GM18507 (cell line): Measurements from ENCODE around the gene ATAD3B.
"Not testable (repeated sequence)": the region's sequence is repeated elsewhere in the genome, so short reads cannot be mapped to it uniquely, and the experiment has no call there.

Experiments
- DNase-seq: peaks from one replicate; pipeline ENCODE4 v3.0.0; 2011; ENCODE audit warnings: low read depth; ENCODE audit not compliant: insufficient read length; ENCODE audit errors: extremely low spot score
- FAIRE-seq: peaks from 2 replicates; lab custom pipeline; 2011; peaks lifted over from hg19 to GRCh38; lab: Jason Lieb, UNC

Gene ATAD3B

DNA sequence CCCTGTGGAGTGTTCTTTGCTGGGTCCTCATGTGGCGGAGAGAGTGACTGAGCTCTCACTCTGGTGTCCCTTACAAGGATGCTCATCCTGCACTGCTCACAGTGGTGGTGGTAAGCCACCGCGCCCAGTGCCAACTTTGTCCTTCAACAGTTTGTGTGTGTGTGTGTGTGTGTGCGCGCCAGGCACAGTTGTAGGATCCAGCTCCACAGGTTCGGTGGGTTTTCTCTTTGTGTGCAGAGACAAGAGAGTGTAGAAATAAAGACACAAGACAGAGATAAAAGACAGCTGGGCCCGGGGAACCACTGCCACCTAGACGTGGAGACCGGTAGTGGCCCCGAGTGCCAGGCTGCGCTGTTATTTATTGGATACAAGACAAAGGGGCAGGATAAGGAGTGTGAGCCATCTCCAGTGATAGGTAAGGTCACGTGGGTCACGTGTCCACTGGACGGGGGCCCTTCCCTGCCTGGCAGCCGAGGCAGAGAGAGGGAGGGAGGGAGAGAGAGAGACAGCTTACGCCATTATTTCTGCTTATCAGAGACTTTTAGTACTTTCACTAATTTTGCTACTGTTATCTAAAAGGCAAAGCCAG is 33.3 kb downstream of the ATAD3B start:
- FAIRE-seq, DNase-seq: not testable (repeated sequence)

DNA sequence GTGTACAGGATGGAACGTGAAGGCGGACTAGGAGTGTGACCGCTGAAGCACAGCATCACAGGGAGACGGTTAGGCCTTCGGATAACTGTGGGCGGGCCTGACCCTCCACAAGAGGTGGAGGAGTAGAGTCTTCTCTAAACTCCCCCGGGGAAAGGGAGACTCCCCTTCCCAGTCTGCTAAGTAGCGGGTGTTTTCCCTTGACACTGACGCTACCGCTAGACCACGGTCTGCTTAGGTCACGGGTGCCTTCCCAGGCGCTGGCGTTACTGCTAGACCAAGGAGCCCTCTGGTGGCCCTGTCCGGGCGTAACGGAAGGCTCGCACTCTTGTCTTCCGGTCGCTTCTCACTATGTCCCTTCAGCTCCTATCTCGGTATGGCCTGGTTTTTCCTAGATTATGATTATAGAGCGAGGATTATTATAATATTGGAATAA is 33.8 kb downstream of the ATAD3B start:
- FAIRE-seq, result peak; percentile 98
- DNase-seq, result not testable (repeated sequence)

DNA sequence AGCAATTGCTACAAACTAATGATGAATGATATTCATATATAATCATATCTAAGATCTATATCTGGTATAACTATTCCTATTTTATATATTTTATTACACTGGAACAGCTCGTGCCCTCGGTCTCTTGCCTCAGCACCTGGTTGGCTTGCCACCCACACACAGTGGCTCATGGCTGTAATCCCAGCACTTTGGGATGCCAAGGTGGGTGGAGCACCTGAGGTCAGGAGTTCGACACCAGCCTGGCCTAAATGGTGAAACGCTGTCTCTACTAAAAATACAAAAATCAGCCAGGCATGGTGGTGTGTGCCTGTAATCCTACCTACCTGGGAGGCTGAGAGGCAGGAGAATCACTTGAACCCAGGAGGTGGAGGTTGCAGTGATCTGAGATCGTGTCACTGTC is 34.2 kb downstream of the ATAD3B start:
- not testable (repeated sequence) for FAIRE-seq, DNase-seq

- DNase-seq (no peak), FAIRE-seq (no peak)
These were observed 35.7 kb downstream of the ATAD3B start for GRCh38 chr1:1507305-1507704.

GRCh38 chr1:1508775-1509464 is 37.4 kb downstream of the ATAD3B start:
- FAIRE-seq, DNase-seq: not testable (repeated sequence)

GRCh38 chr1:1509465-1509850 is 37.9 kb downstream of the ATAD3B start:
- not testable (repeated sequence) for FAIRE-seq

GRCh38 chr1:1510912-1511532 is 39.5 kb downstream of the ATAD3B start:
- DNase-seq (no peak), FAIRE-seq (peak; percentile 55)

More at GRCh38 chr1:1509465-1509850, 37.9 kb downstream of the ATAD3B start:
- DNase-seq, result not testable (repeated sequence)

- peak; percentile 97 for DNase-seq
These were observed 40.1 kb downstream of the ATAD3B start, which contains the start of gene ATAD3A for GRCh38 chr1:1511533-1512285. Gene ATAD3A (plus strand): TSS chr1:1512162. CDS start chr1:1512269, 107 bp downstream.

GRCh38 chr1:1512425-1512824 is 40.9 kb downstream of the ATAD3B start:
- not testable (repeated sequence) for FAIRE-seq, DNase-seq

More at GRCh38 chr1:1511533-1512285, 40.1 kb downstream of the ATAD3B start, which contains the start of gene ATAD3A:
- FAIRE-seq, result peak; percentile 96

- not testable (repeated sequence) for FAIRE-seq, DNase-seq
These were observed 42.1 kb downstream of the ATAD3B start for GRCh38 chr1:1513675-1514074.

DNA sequence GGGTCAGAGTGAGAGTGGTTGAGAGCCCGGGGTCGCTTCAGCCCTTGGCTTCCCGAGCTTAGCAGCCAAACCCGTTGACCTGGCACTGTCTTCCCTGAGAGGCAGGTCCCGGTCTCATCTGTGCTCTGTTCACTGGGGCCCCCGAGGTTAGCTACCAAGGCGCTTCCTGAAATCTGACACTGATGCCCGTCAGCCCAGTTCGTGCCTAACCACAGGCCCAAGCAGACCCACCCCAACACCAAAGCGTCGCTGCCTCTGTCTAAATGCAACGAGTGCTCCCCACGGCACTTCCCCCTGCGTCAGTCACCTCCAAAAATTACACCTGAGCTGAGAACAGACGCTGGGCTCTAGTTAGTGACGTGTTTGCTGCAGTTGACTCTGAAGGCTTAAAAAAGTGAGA is 42.8 kb downstream of the ATAD3B start:
- FAIRE-seq, DNase-seq: not testable (repeated sequence)

- DNase-seq, result not testable (repeated sequence)
These were observed 45.4 kb downstream of the ATAD3B start for GRCh38 chr1:1516923-1517322.

DNA sequence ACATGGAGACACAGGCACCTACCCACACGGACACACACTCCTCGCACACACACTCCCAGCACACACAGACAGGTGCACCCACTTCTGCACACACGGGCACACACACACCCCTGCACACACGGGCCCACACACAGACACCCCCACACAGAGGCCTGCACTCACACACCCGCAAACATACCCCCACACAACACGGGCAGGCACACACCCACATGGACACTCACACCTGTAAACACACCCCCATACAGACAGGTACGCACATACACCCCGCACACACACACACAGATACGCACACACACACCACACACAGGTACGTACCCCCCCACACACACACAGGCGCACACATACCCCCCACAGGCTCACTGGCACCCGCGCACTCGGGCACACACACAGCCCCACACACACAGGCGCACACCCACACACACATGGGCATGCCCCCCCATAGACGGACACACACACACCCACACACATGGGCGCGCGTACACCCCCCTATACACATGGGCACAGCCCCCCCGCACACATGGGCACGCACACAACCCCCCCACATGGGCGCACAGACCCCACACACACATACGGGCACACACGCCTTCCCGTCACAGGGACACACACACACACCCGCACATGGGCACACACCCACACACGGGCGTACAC is 46.5 kb downstream of the ATAD3B start:
- no peak for DNase-seq
- no peak for FAIRE-seq

More at GRCh38 chr1:1516923-1517322, 45.4 kb downstream of the ATAD3B start:
- FAIRE-seq, result not testable (repeated sequence)

GRCh38 chr1:1518621-1519007 is 47.0 kb downstream of the ATAD3B start:
- not testable (repeated sequence) for FAIRE-seq, DNase-seq

DNA sequence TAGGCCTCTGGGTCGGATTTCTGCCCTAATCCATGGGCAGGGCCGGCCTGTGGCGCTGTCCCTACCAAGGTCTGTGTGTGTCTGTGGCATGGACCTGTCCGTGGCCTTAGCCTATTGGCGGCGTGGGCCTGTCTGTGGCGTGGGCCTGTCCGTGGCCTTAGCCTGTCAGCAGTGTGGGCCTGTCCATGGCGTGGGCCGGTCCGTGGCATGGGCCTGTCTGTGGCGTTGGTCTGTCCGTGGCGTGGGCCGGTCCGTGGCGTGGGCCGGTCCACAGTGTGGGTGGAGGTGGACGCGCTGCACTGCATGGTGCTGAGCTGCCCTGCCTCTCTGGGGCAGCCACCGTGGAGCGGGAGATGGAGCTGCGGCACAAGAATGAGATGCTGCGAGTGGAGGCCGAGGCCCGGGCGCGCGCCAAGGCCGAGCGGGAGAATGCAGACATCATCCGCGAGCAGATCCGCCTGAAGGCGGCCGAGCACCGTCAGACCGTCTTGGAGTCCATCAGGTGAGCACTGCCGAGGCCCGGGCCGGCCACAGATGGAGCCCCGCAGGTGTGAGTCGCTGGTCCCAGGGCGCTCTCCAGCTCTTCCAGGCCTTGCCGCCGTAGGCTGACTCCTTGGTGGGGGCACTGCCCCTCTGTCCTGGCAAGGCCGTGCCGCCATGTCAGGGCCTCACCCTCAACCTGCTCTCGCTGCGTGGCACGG is 48.4 kb downstream of the ATAD3B start:
- not testable (repeated sequence) for DNase-seq, FAIRE-seq

DNA sequence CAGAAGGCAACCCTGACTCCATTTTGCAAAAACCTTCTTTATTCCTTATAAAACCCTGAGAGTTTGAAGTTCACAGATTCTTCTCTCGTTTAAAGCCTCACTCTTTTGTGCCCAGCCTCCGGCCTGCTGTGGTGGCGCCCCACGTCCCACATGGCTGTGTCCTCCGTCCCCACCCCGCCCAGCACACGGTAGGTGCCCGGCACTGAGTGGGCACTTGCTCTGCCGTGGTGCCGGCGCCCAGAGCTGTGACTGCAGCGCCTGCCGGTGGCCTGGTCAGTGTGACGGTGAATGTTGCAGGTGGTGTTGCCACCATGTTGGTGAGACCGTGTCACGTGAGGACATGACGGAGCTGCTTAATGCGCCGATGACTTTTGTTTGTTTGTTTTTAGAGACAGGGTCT is 49.8 kb downstream of the ATAD3B start:
- DNase-seq (no peak), FAIRE-seq (no peak)

- not testable (repeated sequence) for DNase-seq, FAIRE-seq
These were observed 51.0 kb downstream of the ATAD3B start for GRCh38 chr1:1522536-1522935.

GRCh38 chr1:1523226-1523625 is 51.7 kb downstream of the ATAD3B start:
- DNase-seq, FAIRE-seq: not testable (repeated sequence)
